ENCODE results near the gene DUSP9. TPM values are rescaled to one million over a fixed set of nuclear protein-coding genes. Genes with fewer than 3 reads are reported as not detected.

Gene DUSP9
- total RNA-seq, 1 experiment from 2014 or later = 10.7 TPM

GRCh38 chrX:153671589-153672530, 24.9 kb downstream of the DUSP9 start:
- TF ChIP-seq EZH2phosphoT487 (IDR thresholded peaks at IDR 0.05; ENCODE audit: borderline replicate concordance, low read length) (no peak), CTCF (conservative IDR thresholded peaks at IDR 0.05; ENCODE audit: low read depth, low read length) (no peak), EZH2 (IDR thresholded peaks at IDR 0.05; ENCODE audit: low read length, unreplicated experiment) (no peak)
- no peaks in the 10 kb centered on the region for H4K20me1 ChIP-seq (ENCODE audit: low read length)
- ATAC-seq (no peak), DNase-seq (no peak)
- no peaks in the 10 kb centered on the region for H3K27me3 ChIP-seq (ENCODE audit: low read length)
- BruUV-seq (replicated peaks) = no TSS peak
- CTCF ChIA-PET = no interaction called here
- no peak overlapping the region for H2AFZ ChIP-seq (ENCODE audit: low read length)
- no peaks in the 10 kb centered on the region for H3K4me1 ChIP-seq (ENCODE audit: insufficient read depth, low read length)
- no peaks in the 10 kb centered on the region for H3K9me3 ChIP-seq (ENCODE audit: low read length)
- H3K4me2 ChIP-seq (ENCODE audit: low read length) = no peak overlapping the region
- POLR2A ChIA-PET (ENCODE audit: unreplicated experiment) = no interaction called here
- H3K9ac ChIP-seq (ENCODE audit: low read length) = no peak overlapping the region
- no peak overlapping the region for H3K27ac ChIP-seq (ENCODE audit: low read length)
- H3K9me2 ChIP-seq (replicated peaks; ENCODE audit: low read length) = no peaks in the 10 kb centered on the region
- no peaks in the 10 kb centered on the region for H3F3A ChIP-seq (ENCODE audit: low read length, unreplicated experiment)
- H3K79me2 ChIP-seq (ENCODE audit: low read length) = no peaks in the 10 kb centered on the region
- H3K4me3 ChIP-seq (ENCODE audit: low read length) = no peak overlapping the region
- H3K36me3 ChIP-seq (ENCODE audit: low read depth, low read length) = no peaks in the 10 kb centered on the region
- intact Hi-C loops (cut with micrococcal nuclease) = no loop called here

GRCh38 chrX:153672531-153673427, 25.8 kb downstream of the DUSP9 start:
- no peak overlapping the region for H3K4me2 ChIP-seq (ENCODE audit: low read length)
- H3K4me1 ChIP-seq (ENCODE audit: insufficient read depth, low read length) = no peaks in the 10 kb centered on the region
- no peak overlapping the region for H3K27ac ChIP-seq (ENCODE audit: low read length)
- intact Hi-C loops (cut with micrococcal nuclease) = no loop called here
- no peaks in the 10 kb centered on the region for H3K79me2 ChIP-seq (ENCODE audit: low read length)
- no peaks in the 10 kb centered on the region for H3K9me2 ChIP-seq (replicated peaks; ENCODE audit: low read length)
- no peak for DNase-seq
- ATAC-seq = no peak
- H3K27me3 ChIP-seq (ENCODE audit: low read length) = no peaks in the 10 kb centered on the region
- BruUV-seq (replicated peaks) = no TSS peak
- H3K9ac ChIP-seq (ENCODE audit: low read length) = no peak overlapping the region
- TF ChIP-seq EZH2phosphoT487 (IDR thresholded peaks at IDR 0.05; ENCODE audit: borderline replicate concordance, low read length) (no peak), EZH2 (IDR thresholded peaks at IDR 0.05; ENCODE audit: low read length, unreplicated experiment) (no peak), CTCF (conservative IDR thresholded peaks at IDR 0.05; ENCODE audit: low read depth, low read length) (no peak)
- no peaks in the 10 kb centered on the region for H3K9me3 ChIP-seq (ENCODE audit: low read length)
- no peak overlapping the region for H3K4me3 ChIP-seq (ENCODE audit: low read length)
- CTCF ChIA-PET = no interaction called here
- no peaks in the 10 kb centered on the region for H4K20me1 ChIP-seq (ENCODE audit: low read length)
- POLR2A ChIA-PET (ENCODE audit: unreplicated experiment) = no interaction called here
- no peaks in the 10 kb centered on the region for H3K36me3 ChIP-seq (ENCODE audit: low read depth, low read length)
- no peaks in the 10 kb centered on the region for H3F3A ChIP-seq (ENCODE audit: low read length, unreplicated experiment)
- no peak overlapping the region for H2AFZ ChIP-seq (ENCODE audit: low read length)
